Mononuclear cell (primary cell): ENCODE measurements around the gene MIA. TPM values are rescaled to one million over a fixed set of nuclear protein-coding genes. Genes with fewer than 3 reads are reported as not detected.
"Not testable (repeated sequence)": the region's sequence is repeated elsewhere in the genome, so short reads cannot be mapped to it uniquely, and the experiment has no call there.

Experiments used
- H3K27me3 ChIP-seq: 2 replicates; pipeline ENCODE4 v1.6.0; 2011; ENCODE audit warnings: low read length, control low read depth; ENCODE audit not compliant: insufficient read depth
- H3K4me1 ChIP-seq: 2 replicates; pipeline ENCODE4 v1.5.1; 2011; ENCODE audit warnings: mild to moderate bottlenecking, low read length, control low read depth; ENCODE audit not compliant: insufficient read depth
- H3K4me3 ChIP-seq: 2 replicates; pipeline ENCODE4 v1.5.1; 2011; ENCODE audit warnings: mild to moderate bottlenecking, low read length, moderate library complexity
- H3K9me3 ChIP-seq: 2 replicates; pipeline ENCODE4 v1.5.1; 2011; ENCODE audit warnings: low read depth, mild to moderate bottlenecking, control low read depth, low read length
- total RNA-seq: library from RNA; depleted of rRNA; stranded (reverse); fragments of >200 nt; gene quantifications from one replicate; pipeline ENCODE4 v1.2.3, GENCODE V29; 2012

MIA gene
- total RNA-seq: not detected

- H3K9me3 ChIP-seq: no peaks in the 10 kb centered on the region
- no peak within 1 kb of the TSS for H3K4me3 ChIP-seq
- peaks cover 30% of the 10 kb centered on the region for H3K4me1 ChIP-seq
- no peaks in the 10 kb centered on the region for H3K27me3 ChIP-seq
These were observed at the start of gene MIA for GRCh38 chr19:40774916-40775631. Gene MIA (plus strand): TSS chr19:40775521. CDS start chr19:40775543, 22 bp downstream.

- Histone ChIP-seq H3K4me3 (no peak overlapping the region), H3K9me3 (no peaks in the 10 kb centered on the region), H3K4me1 (no peaks in the 10 kb centered on the region), H3K27me3 (no peaks in the 10 kb centered on the region)
These were observed 49.0 kb upstream of the MIA start for GRCh38 chr19:40726279-40726678.

GRCh38 chr19:40730065-40730464 lies 45.3 kb upstream of the MIA start:
- not testable (repeated sequence) for H3K4me1 ChIP-seq, H3K4me3 ChIP-seq, H3K27me3 ChIP-seq, H3K9me3 ChIP-seq

- not testable (repeated sequence) for H3K27me3 ChIP-seq, H3K9me3 ChIP-seq, H3K4me3 ChIP-seq, H3K4me1 ChIP-seq
These were observed 43.0 kb upstream of the MIA start for GRCh38 chr19:40732304-40732703.

GRCh38 chr19:40733149-40733548 lies 42.2 kb upstream of the MIA start:
- Histone ChIP-seq H3K27me3 (no peaks in the 10 kb centered on the region), H3K4me3 (no peak overlapping the region), H3K4me1 (no peaks in the 10 kb centered on the region), H3K9me3 (no peaks in the 10 kb centered on the region)

- H3K9me3 ChIP-seq: no peaks in the 10 kb centered on the region
- no peaks in the 10 kb centered on the region for H3K4me1 ChIP-seq
- no peak overlapping the region for H3K4me3 ChIP-seq
- H3K27me3 ChIP-seq: no peaks in the 10 kb centered on the region
These were observed 40.1 kb upstream of the MIA start for GRCh38 chr19:40735013-40735771.

GRCh38 chr19:40736661-40737060 lies 38.7 kb upstream of the MIA start:
- no peaks in the 10 kb centered on the region for H3K27me3 ChIP-seq
- no peak overlapping the region for H3K4me3 ChIP-seq
- H3K4me1 ChIP-seq: no peaks in the 10 kb centered on the region
- H3K9me3 ChIP-seq: no peaks in the 10 kb centered on the region

GRCh38 chr19:40737102-40737644 lies 38.1 kb upstream of the MIA start:
- Histone ChIP-seq H3K27me3 (no peaks in the 10 kb centered on the region), H3K4me1 (no peaks in the 10 kb centered on the region), H3K9me3 (no peaks in the 10 kb centered on the region), H3K4me3 (no peak overlapping the region)

GRCh38 chr19:40739030-40739839 lies 36.1 kb upstream of the MIA start:
- no peaks in the 10 kb centered on the region for H3K4me1 ChIP-seq
- H3K4me3 ChIP-seq: no peak overlapping the region
- H3K9me3 ChIP-seq: no peaks in the 10 kb centered on the region
- H3K27me3 ChIP-seq: no peaks in the 10 kb centered on the region

- Histone ChIP-seq H3K9me3 (no peaks in the 10 kb centered on the region), H3K27me3 (no peaks in the 10 kb centered on the region), H3K4me1 (no peaks in the 10 kb centered on the region), H3K4me3 (no peak overlapping the region)
These were observed 35.2 kb upstream of the MIA start for GRCh38 chr19:40739871-40740703.

GRCh38 chr19:40740747-40741146 lies 34.6 kb upstream of the MIA start:
- Histone ChIP-seq H3K27me3 (no peaks in the 10 kb centered on the region), H3K4me1 (no peaks in the 10 kb centered on the region), H3K9me3 (no peaks in the 10 kb centered on the region), H3K4me3 (no peak overlapping the region)

- Histone ChIP-seq H3K4me1 (no peaks in the 10 kb centered on the region), H3K4me3 (no peak overlapping the region), H3K9me3 (no peaks in the 10 kb centered on the region), H3K27me3 (no peaks in the 10 kb centered on the region)
These were observed 33.6 kb upstream of the MIA start for GRCh38 chr19:40741527-40742390.

- no peaks in the 10 kb centered on the region for H3K27me3 ChIP-seq
- H3K4me3 ChIP-seq: no peak overlapping the region
- H3K9me3 ChIP-seq: no peaks in the 10 kb centered on the region
- no peaks in the 10 kb centered on the region for H3K4me1 ChIP-seq
These were observed 32.8 kb upstream of the MIA start for GRCh38 chr19:40742477-40742876.

GRCh38 chr19:40742886-40743285 lies 32.4 kb upstream of the MIA start:
- H3K27me3 ChIP-seq: no peaks in the 10 kb centered on the region
- no peak overlapping the region for H3K4me3 ChIP-seq

More at GRCh38 chr19:40742886-40743285, 32.4 kb upstream of the MIA start:
- Histone ChIP-seq H3K4me1 (peaks cover 3% of the 10 kb centered on the region), H3K9me3 (no peaks in the 10 kb centered on the region)
